Large intestine (tissue), 12 donors: ENCODE measurements around the gene CSPG4. TPM values are rescaled to one million over a fixed set of nuclear protein-coding genes. Genes with fewer than 3 reads are reported as not detected.
"Not testable (repeated sequence)": the region's sequence is repeated elsewhere in the genome, so short reads cannot be mapped to it uniquely, and the experiment has no call there.

ENCODE experiments used
- DNase-seq, 2 donors: peaks; one replicate each; pipeline versions ENCODE4 v3.0.0 to v3.0.0-alpha.2; 2013
- H3K27ac ChIP-seq: one replicate; pipeline ENCODE4 v1.5.1; 2013; ENCODE audit warnings: low read length
- H3K27me3 ChIP-seq: 2 replicates; pipeline ENCODE4 v1.6.1; 2013; ENCODE audit warnings: low read length; ENCODE audit not compliant: control insufficient read depth, insufficient read depth
- H3K36me3 ChIP-seq: 2 replicates; pipeline ENCODE4 v1.6.1; 2013; ENCODE audit warnings: low read length; ENCODE audit not compliant: control insufficient read depth, insufficient read depth
- H3K4me1 ChIP-seq: one replicate; pipeline ENCODE4 v1.6.1; 2013; ENCODE audit warnings: low read length; ENCODE audit not compliant: control insufficient read depth, insufficient read depth
- H3K4me3 ChIP-seq: one replicate; pipeline ENCODE4 v1.5.1; 2013; ENCODE audit warnings: low read length
- H3K9me3 ChIP-seq: one replicate; pipeline ENCODE4 v1.6.1; 2013; ENCODE audit warnings: mild to moderate bottlenecking, low read depth, low read length, moderate library complexity; ENCODE audit not compliant: control insufficient read depth
- WGBS: methylation state at CpG from one replicate; pipeline ENCODE4 v1.1.5; 2013; ENCODE audit warnings: low lambda C conversion rate; ENCODE audit not compliant: insufficient coverage; 5-methylcytosine and 5-hydroxymethylcytosine counted together
- long read RNA-seq, 11 donors: transcript quantifications; one replicate each; lab custom pipeline, GENCODE V29; 2026
- polyA plus RNA-seq: library from polyadenylated mRNA; unstranded; fragments of 120-200 nt; gene quantifications from one replicate; pipeline ENCODE4 v1.2.1, GENCODE V29; 2013

CSPG4 gene
- polyA plus RNA-seq, result 6.9 TPM
- long read RNA-seq, donor 1, full-length matches to known transcripts, result 1 of 1 reads
- long read RNA-seq, donor 1, partial matches to known transcripts, result 0 of 1 reads
- long read RNA-seq, donor 1, other reads (novel, unspliced or antisense), result 0 of 1 reads
- long read RNA-seq, donor 2, full-length matches to known transcripts, result 1 of 1 reads
- long read RNA-seq, donor 2, partial matches to known transcripts, result 0 of 1 reads
- long read RNA-seq, donor 2, other reads (novel, unspliced or antisense), result 0 of 1 reads
- long read RNA-seq, donor 3, result 0 reads
- long read RNA-seq, donor 4, result 0 reads
- long read RNA-seq, donor 5, result 0 reads
- long read RNA-seq, donor 6, result 0 reads
- long read RNA-seq, donor 7, result 0 reads
- long read RNA-seq, donor 8, result 0 reads
- long read RNA-seq, donor 9, result 0 reads
- long read RNA-seq, donor 10, partial matches to known transcripts, result 9 of 9 reads
- long read RNA-seq, donor 10, other reads (novel, unspliced or antisense), result 0 of 9 reads
- long read RNA-seq, donor 11, result 0 reads

DNA sequence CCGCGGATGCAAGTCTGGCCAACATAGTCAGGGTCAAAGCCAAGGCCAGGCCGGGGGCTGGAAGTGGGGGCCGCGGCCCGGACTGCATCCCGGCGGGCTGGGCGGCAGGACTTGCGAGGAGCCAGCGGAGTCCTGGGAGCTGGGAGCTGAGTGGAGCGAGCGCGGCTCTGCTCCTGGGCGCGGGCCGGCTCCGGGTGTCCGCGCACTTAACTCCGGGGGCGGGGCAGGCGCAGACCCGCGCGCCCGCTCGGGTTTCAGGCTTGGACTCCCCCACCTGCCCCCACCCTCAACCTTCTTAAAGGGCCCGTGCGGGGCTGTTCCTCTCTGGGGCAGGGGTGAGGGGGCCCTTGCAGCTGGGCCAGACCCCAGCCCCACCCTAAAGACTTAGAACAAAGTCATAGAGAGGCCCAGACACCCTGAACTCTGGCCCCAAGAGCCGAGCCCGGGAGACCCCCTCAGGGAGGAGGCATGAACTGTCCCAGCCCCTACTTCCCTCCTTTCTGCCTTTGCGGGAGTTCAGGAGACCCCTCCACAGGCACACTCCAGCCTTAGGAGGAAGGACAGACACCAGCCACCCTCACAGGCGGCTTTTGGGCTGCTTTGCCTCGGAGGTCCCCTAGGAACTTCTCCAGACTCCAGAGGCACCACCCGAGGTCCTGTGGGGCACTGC, at the start of gene CSPG4:
Gene CSPG4 (minus strand): TSS at position 181 of the 670 bp plus-strand sequence. CDS start 93 bp downstream, at position 88.
- Histone ChIP-seq H3K36me3 (no peaks in the 10 kb centered on the region), H3K27ac (peak within 1 kb of the TSS; percentile 62), H3K9me3 (no peaks in the 10 kb centered on the region), H3K4me3 (peak within 1 kb of the TSS; percentile 52), H3K4me1 (peaks cover 15% of the 10 kb centered on the region), H3K27me3 (peaks cover 4% of the 10 kb centered on the region)
- peak in 1 of 2 donors; percentile 63 for DNase-seq
- WGBS, result no CpG with 5 or more reads among the region's 36 CpGs

- not testable (repeated sequence) for H3K27ac ChIP-seq, H3K4me3 ChIP-seq, H3K4me1 ChIP-seq, DNase-seq, H3K36me3 ChIP-seq, H3K9me3 ChIP-seq, H3K27me3 ChIP-seq
- no CpG with 5 or more reads among the region's 4 CpGs for WGBS
Measured at GRCh38 chr15:75762357-75762718, 49.7 kb upstream of the CSPG4 start.

DNA sequence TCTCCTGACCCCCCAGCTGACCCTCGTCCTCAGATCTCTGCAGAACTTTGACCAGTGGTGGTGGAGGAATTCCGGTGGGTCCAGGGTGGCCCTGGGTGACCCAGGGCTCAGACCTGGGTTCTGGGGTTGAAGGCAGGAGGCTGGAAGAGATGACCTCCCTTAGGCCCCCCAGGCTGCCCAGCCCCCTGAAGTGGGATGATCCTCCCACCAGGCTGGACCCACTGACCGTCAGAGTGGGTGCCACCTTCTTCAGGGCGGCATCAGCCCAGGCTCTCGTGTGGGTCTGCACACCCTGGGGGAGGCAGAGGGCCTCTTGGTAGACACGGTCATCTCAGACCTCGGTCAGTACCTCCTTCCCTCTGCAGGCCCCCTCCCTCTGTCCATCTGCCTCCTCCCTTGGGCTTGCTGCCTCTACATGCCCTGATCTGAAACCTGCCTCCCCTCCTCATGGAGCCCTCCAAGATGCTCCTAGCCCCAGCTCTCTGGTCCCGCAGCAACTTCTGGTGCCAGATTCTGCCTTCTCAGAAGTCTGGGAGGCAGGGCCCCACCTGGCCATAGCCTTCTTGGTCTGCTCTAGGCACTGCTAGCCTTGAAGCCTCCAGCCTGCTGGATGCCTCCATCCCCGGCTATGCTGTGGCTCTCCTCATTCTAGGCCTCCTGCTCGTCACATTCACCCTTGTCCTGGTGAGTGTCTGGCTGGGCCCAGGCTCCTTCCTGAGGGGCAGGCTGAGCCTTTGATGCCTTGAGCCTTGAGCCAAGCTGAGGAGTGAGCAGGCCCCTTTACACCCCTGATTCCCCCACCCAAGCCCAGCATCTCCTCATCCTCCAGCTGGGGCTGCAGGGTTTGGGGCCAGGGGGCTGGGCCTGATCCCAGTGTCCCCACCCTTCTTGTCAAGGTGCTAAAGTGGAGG, 49.1 kb upstream of the CSPG4 start:
- Histone ChIP-seq H3K36me3 (no peaks in the 10 kb centered on the region), H3K4me1 (peaks cover 5% of the 10 kb centered on the region), H3K4me3 (no peak overlapping the region), H3K9me3 (no peaks in the 10 kb centered on the region), H3K27ac (no peak overlapping the region), H3K27me3 (no peaks in the 10 kb centered on the region)
- no CpG with 5 or more reads among the region's 10 CpGs for WGBS
- no peak for DNase-seq

GRCh38 chr15:75760704-75761435, 48.2 kb upstream of the CSPG4 start:
- Histone ChIP-seq H3K9me3 (no peaks in the 10 kb centered on the region), H3K4me1 (peaks cover 5% of the 10 kb centered on the region), H3K27me3 (no peaks in the 10 kb centered on the region), H3K4me3 (no peak overlapping the region), H3K36me3 (no peaks in the 10 kb centered on the region), H3K27ac (no peak overlapping the region)
- no peak for DNase-seq
- no CpG with 5 or more reads among the region's 14 CpGs for WGBS

- not testable (repeated sequence) for H3K27ac ChIP-seq, H3K36me3 ChIP-seq, H3K9me3 ChIP-seq, H3K4me3 ChIP-seq, H3K4me1 ChIP-seq, H3K27me3 ChIP-seq, DNase-seq
- WGBS, result no CpG with 5 or more reads among the region's 7 CpGs
Measured at GRCh38 chr15:75760131-75760520, 47.5 kb upstream of the CSPG4 start.

GRCh38 chr15:75759416-75760130, 46.9 kb upstream of the CSPG4 start:
- WGBS, result 100% methylated on average over 1 of the region's 2 CpGs

DNA sequence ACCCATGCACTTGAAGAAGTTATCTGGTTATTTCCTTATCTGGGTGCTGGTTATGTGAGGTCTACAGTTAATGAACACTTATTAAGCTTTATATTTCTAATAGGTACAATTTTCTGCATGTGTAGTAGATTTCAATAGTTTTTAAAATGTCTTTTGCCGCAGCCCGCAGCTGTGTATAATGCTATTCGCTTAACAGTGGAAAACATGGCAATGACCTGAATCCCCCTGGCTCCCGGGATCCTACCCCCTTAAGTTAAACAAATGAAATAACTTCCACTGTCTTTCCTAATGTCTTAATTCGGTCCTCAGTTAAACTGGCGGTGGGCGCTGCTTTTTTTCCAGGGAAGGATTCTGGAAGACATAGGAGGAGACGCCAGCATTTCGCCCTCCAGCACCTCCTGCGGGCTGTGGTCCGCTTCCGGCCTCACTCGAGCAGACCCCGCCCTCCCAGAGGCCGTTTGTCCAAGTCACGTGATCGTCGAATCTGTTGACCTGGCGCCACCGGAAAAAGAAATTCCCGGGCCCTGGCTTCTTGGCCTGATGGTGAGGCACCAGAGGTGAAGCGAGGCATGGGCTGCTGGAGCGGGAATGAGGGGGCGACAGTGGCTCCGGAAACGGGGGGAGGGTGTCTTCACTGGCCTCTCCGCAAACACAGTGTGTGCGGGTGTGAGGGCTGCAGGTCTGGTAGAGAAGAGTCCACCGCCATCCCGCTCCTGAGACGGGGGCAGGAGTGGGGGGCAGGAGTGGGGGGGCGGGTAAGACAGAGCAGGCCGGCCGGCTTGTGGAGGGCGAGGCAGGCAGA, 45.6 kb upstream of the CSPG4 start:
- Histone ChIP-seq H3K27me3 (no peaks in the 10 kb centered on the region), H3K27ac (peak overlapping the region; percentile 36), H3K4me3 (peak overlapping the region; percentile 66), H3K9me3 (no peaks in the 10 kb centered on the region), H3K36me3 (no peaks in the 10 kb centered on the region), H3K4me1 (peaks cover 5% of the 10 kb centered on the region)
- WGBS, result 29% methylated on average over 1 of the region's 35 CpGs
- peak; percentile 85 to 92 for DNase-seq

More at GRCh38 chr15:75759416-75760130, 46.9 kb upstream of the CSPG4 start:
- Histone ChIP-seq H3K4me1 (peaks cover 5% of the 10 kb centered on the region), H3K9me3 (no peaks in the 10 kb centered on the region), H3K27me3 (no peaks in the 10 kb centered on the region), H3K27ac (no peak overlapping the region), H3K36me3 (no peaks in the 10 kb centered on the region), H3K4me3 (no peak overlapping the region)
- DNase-seq, result no peak

DNA sequence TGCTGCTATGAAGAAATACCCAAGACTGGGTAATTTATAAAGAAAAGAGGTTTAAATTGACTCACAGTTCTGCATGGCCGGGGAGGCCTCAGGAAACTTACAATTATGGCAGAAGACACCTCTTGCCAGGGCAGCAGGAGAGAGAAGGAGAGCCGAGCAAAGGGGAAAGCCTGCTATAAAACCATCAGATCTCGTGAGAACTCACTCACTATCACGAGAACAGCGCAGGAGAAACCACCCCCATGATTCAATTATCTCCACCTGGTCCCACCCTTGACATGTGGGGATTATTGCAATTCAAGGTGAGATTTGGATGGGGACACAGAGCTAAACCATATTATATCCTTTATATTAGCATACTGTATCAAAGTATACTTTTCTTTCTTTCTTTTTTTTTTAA, 42.2 kb upstream of the CSPG4 start:
- H3K4me3 ChIP-seq, H3K27ac ChIP-seq, DNase-seq, H3K4me1 ChIP-seq, H3K36me3 ChIP-seq, H3K27me3 ChIP-seq, H3K9me3 ChIP-seq: not testable (repeated sequence)
- no CpG with 5 or more reads among the region's 5 CpGs for WGBS

GRCh38 chr15:75753145-75753544, 40.5 kb upstream of the CSPG4 start:
- Histone ChIP-seq H3K27me3 (no peaks in the 10 kb centered on the region), H3K4me1 (no peaks in the 10 kb centered on the region), H3K36me3 (no peaks in the 10 kb centered on the region), H3K9me3 (no peaks in the 10 kb centered on the region), H3K27ac (no peak overlapping the region), H3K4me3 (no peak overlapping the region)
- WGBS, result no CpG with 5 or more reads among the region's 8 CpGs
- no peak for DNase-seq
